ENCODE results near the gene LDLRAD4.
"Not testable (repeated sequence)": the region's sequence is repeated elsewhere in the genome, so short reads cannot be mapped to it uniquely, and the experiment has no call there.

Gene LDLRAD4

DNA sequence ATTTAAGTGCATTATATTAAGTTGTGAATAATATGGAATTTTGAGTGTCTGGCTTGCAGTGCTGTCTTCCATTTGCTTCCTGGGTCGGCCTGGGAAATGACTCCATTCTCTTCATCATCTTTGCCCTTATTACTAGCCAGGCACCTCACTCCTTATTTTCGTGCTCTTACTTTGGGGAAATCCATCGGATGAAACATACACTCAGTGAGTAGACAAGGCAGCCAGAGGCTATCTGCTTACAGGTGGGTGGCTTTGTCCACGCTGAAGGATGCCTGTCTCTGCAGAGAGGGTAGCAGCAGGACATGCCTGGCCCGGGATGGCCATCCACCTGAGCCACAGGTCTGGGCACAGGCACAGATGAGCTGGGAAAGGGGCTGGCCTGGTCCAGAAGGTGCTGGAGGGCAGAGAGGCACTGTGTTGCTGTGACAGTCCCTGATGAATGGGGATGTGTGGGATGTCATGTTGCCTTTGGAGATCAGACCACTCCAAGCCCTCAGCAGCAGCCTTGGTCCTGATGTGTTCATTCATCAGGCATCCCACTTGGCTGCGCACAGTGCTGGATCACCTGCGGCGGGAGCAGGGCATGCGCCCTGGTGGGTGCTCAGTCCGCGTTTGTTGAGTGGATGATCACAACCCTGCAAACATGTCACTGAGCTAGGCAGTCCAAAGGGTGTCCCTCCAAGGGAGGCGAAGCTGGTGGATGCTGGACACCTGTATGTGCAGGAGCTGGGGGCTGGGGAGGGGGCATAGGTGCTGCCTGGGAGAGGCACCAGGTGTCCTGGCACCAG, 236.0 kb downstream of the LDLRAD4 start:
- no peak for DNase-seq

DNA sequence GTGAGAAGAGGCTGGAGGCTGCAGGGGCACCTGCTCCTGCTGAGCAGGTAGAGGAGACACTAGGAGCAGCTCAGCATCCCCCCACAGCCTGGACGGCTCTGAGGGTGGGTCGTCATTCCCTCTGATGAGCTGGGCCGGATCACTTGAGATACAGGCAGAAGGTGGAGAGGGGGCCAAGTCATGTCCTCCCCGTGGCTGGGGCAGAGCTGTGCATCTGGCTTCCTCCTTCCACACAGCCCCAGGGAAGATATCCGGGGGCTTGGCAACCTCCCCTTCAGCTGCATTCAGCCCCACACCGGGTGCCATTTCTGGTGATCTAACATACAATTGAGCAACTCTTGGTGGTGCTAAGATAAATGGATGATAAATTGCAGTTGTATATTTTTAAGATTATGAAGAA, 236.9 kb downstream of the LDLRAD4 start:
- DNase-seq: no peak

DNA sequence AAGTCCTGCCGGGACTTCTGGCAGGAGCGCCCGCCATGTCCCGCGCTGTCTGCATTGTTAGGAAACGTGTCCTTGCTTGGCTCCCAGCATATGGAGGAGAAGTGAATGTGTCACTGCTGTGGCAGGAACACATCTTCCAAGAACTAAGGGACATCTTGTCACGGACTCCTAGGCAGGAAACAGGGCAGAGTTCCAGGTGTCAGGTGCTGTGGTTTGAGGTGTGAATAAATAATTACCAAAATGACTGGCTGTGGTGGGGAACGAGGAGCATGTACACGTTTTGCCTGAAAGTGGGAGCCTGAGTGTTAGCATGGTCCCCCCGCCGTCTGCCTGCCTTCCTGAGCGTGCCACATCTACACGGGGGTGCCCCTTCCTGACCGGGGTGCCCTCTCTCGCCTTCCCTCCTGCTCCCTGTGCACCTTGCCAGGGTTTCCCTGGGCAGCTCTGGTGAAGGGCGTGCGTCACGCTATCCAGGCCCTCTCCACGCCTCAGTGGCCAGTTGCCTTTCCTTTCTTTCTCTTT, 237.5 kb downstream of the LDLRAD4 start:
- peak; percentile 21 for DNase-seq

DNA sequence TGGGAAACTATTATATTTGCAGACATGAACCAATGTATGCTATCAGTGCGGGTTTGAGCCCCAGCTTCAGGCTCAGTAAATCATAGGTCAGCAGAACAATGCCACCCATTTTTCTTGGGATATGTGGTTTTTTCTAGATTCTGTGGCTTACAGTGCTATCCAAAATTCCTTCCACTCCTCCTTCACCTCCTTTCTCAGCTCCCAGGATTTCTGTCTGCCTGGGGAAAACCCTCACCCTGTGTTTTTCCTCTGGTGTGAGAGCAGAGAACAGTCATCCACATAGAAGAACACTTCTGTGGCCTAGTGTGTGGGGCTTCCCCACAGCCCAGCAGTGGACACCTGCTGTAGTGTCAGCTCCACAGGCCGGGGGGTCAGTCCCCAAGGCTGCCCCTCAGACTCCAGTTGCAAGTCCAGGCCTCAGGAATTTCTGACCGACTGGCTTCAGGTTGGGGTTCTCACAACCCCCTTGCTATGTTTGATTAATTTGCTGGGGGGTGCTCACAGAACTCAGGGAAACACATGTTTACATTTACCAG, 238.2 kb downstream of the LDLRAD4 start:
- no peak for DNase-seq

DNA sequence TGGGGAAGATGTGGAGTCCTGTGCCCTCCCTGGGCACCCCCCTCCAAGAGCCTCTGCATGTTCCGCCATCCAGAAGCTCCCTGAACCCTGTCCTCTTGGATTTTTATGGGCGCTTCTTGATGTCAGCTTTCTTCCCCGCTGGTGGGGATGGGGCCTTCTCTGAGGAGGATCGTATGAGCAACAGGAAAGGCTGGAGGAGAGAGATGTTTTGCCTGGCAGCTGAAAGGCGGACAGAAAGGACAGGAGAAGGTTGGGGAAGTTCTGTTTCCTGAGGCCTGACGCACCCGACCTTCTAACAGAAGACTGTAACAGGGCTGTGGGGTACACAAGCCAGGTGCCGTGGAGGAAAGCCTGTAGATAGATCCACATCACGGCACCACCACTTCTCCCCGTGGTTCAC, 238.8 kb downstream of the LDLRAD4 start:
- DNase-seq: no peak

DNA sequence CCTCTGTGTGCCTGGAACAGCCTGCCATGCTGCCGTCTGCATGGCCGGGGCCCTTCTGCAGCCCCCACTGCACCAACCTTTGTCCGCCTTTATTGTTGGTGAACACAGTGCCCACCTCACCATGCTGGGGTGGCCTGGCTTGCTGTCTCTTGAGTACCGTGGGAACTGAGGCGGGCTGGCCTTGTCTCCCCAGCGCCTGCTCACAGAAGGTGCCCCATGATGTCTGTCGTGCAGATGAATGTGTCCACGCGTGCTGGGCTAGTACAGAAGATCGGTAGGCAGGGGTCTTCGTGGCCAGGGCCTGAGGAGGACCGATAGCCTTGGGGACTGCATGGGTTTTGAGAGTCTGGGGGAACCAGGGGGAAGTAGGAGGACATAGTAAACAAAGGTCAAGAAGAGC, 242.4 kb downstream of the LDLRAD4 start:
- no peak for DNase-seq

DNA sequence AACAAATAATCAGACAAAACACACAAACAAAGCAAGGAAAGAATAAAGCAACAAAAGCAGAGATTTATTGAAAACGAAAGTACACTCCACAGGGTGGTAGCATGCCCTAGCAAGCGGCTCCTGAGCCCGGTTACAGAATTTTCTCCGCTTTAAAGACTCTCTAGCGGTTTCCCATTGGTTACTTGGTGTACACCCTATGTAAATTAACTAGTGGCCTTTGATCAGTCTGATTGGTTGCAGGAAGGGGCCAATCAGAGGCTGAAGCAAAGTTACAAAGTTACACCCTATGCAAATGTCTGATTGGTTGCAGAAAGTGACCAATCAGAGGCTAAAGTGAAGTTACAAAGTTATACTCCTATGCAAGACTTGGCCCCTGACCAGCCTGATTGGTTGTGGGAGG, 242.9 kb downstream of the LDLRAD4 start:
- DNase-seq: no peak

DNA sequence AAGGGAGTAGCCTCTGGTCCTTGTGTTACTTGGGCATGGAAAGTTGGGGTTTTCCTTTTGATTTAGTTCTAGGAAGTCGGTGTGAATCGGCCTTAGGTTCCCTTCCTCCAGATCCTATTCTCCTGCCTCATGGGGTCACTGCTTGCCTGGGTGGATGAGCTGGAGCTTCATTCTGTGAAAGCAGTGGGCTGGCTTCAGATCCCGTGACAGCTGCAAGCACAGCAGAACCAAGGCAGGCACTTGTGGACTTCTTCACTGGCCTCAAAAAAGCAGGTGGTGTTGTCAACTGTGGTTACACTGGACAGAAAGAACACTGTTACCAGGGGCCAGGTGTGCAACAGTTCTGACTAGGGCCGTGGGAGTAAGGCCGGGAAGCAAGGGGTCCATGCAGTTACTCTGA, 243.4 kb downstream of the LDLRAD4 start:
- no peak for DNase-seq

DNA sequence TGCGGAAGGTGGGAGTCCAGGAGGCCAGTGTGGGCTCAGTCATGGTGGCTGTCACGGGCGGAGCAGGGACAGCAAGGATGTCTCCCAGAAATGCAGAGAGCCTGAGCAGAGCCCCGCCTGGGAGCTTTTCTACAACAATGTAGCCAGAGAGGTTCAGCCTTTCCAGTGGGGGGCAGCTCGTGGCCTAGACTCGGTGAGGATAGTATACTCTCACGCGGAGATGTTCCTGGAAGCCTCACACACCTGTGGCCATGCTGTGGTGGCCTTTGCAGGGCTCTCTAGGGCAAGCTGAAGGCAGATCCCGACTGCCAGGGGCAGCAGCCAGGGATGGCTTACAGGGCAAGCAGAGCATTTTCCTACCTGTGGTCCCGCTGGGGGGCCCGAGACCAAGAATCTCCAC, 244.1 kb downstream of the LDLRAD4 start:
- no peak for DNase-seq

DNA sequence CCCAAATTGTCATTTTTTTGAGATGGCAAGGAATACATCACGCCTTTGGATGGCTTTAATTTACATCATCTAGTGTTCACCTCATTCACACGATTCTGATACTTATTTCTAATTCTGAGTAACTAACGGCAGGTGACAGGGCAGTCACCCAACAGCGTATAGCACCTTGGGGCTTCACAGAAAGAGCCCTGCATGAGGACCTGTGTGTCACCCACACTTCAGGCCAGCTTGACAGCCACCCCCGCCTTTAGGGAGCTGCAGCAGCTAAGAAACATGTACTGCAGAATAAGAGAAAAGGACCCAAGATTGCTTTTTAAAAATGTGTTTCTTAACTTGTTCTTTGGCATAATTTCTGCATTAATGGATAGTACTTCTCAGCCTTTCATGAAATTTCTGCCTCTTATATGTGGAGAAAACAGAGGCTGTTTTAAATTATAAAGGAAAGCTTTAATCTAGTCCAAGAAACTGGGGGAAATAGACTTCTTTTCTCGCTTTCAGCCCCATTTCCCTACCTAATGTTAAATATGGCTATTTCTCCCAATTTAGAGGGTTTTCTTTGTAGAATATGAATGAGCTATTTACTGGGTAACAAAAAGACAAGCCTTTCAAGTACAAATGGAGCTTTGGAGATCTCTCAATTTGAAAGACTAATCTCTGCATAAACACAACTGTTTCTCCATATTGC, 245.1 kb downstream of the LDLRAD4 start:
- no peak for DNase-seq

DNA sequence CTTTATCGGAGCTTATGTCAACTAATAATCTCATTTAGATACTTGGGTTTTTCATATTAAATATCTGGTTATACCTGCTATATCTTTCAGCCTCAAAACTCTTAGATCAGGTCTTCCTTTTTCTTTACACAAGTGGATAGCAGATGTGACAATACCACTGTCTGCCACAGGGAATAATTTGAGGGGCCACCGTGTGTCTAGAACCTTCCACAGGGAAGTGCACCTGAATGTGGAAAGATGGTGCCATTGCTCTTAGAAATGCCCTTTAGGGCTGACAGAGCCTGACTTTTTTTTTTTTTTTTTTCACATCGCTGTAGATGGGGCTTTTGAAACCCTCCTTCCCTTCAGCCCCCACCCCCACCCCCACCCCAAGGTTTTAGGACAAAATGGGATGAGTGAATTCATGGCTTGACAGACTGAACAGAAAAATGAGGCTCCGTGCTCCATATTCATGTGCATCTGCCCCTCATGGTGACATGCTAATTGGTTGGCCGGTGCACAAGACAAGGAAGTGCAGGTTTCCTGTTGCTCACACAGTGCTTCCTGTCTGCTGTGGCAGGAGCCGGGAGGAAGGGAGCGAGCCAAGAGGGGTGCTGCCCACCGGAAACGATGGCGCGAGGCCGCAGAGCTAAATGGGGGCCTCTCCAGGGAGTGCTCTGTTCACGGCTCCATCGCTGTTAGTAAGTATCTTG, 246.0 kb downstream of the LDLRAD4 start:
- DNase-seq: peak; percentile 77

DNA sequence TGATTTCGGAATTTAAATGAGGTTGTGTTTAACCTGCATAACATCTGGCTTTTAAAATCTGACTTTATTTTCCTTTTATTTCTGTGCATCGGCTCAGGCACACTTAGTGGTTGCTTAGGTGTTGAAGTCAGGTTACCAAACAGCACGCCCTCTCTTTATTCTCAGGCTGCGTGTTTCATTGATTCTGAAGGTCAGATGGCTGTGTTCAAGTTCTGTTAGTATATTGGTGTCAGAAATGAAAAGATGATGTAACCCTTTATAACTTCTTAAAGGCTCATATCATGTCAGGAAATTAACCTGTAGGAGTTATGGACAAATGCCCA, 246.5 kb downstream of the LDLRAD4 start:
- DNase-seq: no peak

DNA sequence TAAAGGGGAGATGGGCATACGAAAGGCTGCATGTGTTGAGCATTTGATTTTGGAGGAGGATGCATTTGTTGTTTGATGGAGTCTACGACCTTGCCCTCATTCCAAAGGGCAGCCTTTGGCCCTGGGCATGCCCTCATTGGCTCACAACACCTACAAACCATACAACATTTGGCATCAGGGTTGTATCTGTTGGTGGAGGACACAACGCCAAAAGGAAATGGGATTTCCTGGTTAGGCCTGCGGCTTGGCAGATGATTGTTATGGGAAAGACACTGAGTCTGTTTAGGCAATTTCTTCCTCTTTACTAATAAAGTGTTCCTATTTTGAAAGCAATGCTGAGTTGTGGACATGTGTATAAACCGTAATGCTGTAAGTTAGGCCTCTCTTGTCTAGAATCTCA, 246.9 kb downstream of the LDLRAD4 start:
- DNase-seq: no peak

DNA sequence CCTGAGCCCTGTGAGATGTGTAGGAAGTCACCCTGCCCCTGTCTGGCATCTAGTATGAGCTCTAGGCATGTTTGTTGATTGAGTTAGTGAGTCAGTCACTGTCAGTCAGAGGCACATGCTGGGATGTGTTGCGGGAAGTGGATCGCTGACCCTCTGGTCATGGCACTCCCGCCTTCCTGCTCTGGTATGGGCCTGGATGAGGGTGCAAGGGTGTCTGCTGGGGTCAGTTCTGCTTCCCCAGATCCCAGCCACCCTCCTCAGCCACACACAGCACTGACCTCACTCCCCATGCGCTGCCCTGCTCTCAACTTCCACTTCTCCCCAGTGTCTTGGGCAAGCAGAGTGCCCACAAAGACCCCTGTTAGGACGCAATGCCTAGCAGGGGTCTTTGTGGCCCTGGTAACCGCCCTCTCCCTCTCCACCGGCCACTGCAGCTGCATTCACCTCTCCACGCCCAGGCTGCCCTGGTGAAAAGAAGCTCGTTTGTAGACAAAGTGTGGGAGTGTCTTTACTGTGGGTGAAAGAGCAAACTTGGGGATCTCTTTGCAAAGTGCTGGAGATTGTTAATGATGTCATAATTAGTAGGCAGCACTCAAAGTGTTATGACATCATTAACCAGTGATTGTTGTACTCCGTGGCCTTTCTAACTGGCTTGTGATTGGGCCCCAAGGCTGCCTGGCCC, 252.1 kb downstream of the LDLRAD4 start:
- no peak for DNase-seq

DNA sequence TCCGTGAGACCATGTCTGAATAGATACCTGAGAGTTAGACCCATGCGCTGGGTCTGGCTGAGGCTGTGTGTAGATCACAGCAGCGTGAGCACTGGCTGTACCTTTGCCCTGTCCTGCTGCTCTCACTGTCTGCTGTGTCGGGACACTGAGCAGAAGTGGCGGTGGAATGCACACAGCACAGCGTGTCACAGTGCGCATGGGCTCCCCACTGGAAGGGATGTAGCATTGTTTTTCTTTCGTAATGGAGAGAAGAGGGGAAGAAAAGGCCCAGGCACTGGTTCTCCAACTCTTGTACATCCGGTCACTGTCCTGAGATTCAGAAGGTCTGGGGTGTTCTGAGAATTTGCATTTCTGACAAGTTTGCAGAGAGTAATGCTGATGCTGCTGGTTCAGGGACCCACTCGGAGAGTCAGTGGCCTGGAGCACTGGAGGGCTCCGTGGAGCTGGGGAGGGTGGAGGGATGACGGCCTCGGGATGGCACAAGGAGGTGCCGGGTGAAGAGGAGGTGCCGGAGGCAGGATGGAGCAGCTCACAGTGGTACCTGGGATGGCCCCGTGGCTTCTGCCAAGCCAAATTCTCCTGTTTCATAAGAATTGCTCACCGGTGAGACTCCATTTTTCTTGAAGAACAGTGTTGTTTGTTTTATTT, 252.8 kb downstream of the LDLRAD4 start:
- DNase-seq: no peak

DNA sequence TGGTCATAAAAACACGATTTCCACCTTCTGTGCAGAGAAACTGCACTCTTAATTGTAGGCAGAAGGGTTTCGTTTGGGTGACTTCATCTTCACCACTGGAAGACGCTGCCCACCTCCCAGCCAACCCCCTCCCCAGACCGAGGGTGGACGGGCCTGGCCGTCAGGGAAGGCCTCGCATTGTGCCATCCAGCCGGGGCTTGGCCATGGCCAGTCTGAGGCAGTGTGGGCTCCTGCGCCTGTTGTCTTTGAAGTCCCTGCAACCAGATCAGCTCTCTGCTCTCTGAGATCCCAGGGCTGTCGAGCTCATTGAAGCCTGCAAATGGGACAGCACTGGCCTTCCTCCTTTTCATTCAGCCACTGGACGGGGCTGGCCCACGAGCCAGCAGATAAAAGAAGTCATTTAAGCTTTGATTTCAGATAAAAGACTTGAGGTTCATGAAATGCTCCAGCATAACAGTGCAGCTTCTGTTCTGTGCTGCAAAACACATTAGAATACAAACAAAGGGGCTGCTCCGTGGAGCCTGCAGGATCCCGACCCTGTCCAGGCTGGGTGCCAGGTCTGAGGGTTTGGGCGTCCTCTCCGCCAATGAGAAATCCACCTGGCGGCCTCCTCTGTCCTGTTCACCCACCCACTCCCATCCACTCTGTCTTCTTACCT, 253.5 kb downstream of the LDLRAD4 start:
- no peak for DNase-seq

DNA sequence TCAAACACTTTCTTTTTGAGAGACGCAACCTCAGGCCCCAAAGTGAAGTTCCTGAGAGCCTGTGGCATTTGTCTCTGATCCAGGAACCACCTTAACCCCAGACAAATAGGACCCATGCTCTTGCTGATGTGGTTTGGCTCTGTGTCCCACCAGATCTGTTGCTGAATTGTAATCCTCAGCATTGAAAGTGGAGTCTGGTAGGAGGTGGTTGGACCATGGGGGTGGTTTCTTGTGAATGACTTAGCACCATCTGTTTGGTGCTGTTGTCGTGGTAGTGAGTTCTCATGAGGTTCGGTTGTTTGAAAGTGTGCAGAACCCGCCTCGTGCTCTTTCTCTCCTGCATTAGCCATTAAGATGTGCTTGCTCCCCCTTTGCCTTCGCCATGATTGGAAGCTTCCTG, 255.2 kb downstream of the LDLRAD4 start:
- no peak for DNase-seq

DNA sequence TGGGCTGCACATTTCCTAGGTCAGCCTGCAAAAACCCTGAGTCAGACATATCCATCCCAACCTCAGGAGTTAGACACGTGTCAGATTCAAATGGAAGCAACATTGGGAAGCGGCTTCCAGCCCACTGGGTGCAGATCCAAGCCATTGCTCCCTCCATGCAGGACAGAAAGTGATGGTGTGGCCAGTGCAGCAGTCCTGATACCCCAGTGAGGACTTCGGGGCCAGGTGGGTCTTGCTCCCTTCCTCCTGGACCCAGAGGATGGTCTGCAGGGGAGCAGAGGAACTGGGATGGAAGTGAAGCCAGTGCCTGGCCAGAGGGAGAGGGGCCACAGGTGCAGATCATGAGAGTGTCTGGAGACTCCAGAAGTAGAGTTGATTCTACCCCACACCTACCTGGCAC, 255.8 kb downstream of the LDLRAD4 start:
- DNase-seq: no peak

DNA sequence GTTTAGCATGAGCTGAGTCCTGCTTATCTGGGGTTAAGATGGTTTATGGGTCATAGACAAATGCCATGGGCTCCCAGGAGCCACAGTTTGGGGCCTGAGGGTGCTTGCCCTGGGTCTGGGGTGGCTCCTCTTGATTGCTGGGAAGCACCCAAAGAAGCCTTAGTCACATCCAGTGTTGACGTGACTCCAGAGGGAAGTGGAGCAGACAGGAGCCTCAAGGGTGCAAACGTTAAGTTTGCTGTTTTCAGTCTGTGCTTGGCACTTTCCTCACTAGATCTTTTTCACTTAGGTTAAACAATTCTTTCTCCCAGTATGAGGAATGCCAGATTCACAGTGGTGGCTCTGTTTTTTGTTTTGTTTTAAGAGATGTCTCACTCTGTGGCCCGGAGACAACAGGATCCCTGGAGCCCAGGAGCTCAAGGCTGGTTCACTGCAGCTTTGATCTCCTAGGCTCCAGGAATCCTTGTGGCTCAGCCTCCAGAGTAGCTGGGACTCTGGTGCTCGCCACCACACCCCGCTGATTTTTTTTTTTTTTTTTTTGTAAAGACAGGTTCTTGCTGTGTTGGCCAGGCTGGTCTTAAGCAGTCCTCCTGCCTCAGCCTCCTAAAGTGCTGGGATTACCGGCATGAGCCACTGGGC, 256.5 kb downstream of the LDLRAD4 start:
- no peak for DNase-seq

DNA sequence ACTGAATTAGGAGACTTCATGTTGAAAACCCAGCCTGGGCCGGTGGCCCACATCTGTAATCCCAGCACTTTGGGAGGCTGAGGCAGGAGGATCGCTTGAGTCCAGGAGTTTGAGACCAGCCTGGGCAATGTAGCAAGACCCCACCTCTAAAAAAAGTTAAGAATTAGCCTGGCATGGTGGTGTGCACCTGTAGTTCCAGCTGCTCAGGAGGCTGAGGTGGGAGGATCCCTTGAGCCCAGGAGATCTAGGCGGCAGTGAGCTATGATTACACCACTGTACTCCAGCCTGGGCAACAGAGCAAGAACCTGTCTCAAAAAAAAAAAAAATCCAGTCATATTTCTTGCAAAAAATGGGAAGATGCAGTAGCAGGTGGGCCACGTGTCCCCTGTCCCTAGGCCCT, 257.8 kb downstream of the LDLRAD4 start:
- DNase-seq: not testable (repeated sequence)

DNA sequence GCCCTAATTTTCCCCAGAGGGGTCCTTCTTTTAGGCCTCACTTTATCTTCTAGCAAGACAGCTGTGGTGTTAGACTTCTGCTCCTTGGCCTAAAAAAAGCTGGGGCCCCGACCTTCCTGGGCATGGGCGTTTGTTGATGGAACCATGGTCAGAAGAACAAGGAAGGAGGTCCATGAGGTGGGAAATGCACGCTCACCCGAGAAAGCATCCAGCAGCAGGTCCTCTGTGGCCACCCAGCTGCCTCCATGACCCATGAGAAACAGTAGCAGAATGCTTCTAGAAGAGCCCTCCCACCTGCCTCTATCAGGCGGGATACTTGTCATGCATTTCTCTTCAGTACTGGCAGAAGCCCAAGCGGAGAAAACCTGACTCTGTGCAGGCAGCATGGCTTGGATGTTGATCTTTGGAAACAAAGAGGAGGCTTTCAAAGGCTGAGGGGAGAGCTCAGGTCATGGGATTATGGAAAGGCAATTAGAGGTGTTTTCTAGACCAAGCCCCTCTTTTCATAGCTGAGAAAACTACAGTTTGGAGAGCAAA, 258.7 kb downstream of the LDLRAD4 start:
- DNase-seq: no peak
